Mesendoderm (in vitro differentiated cells): Measurements from ENCODE around the gene IPO9. TPM values are rescaled to one million over a fixed set of nuclear protein-coding genes. Genes with fewer than 3 reads are reported as not detected.

Source experiments
- small RNA-seq: library from polyadenylated mRNA; stranded (forward); fragments of <200 nt; extraction: miRNeasy Mini kit (QIAGEN cat#:217004); gene quantifications from one replicate; pipeline ENCODE3, GENCODE V24; 2013; ENCODE audit not compliant: insufficient read depth

Gene IPO9

Small RNAs within 50 kb of the gene (small RNA-seq; reads per million reads assigned to genes)
- 0.72 reads per million for gene MIR1231
- gene MIR6739 = not detected
